Gastrocnemius medialis (tissue), 4 donors: Measurements from ENCODE around the gene EHD1. TPM values are rescaled to one million over a fixed set of nuclear protein-coding genes. Genes with fewer than 3 reads are reported as not detected.

Experiments
- ATAC-seq, 2 donors: fragments of 150-250 bp; one replicate each; pipeline ENCODE4 v1.9.1; 2016
- DNase-seq, 2 donors: peaks; one replicate each; pipeline ENCODE4 v3.0.0-alpha.2; 2019
- H3K27ac ChIP-seq, 4 donors: fragments of 200-600 bp; sonication (generic); 1 replicate in 1 of 4; 2 replicates in 3 of 4; pipeline ENCODE4 v1.5.1; 2016 to 2018; ENCODE audit warnings: mild to moderate bottlenecking in 2 of 4, moderate library complexity in 1 of 4
- H3K27me3 ChIP-seq, 3 donors: fragments of 200-600 bp; sonication (generic) in 2 of 3; 1 replicate in 1 of 3; 2 replicates in 2 of 3; pipeline versions ENCODE4 v1.5.1 to v1.6.0; 2016 to 2019; ENCODE audit warnings: mild to moderate bottlenecking in 1 of 3, moderate library complexity in 1 of 3
- H3K36me3 ChIP-seq, 2 donors: fragments of 200-600 bp; sonication (generic) in 1 of 2; one replicate each; pipeline ENCODE4 v1.5.1; 2017 to 2018
- H3K4me1 ChIP-seq, 2 donors: fragments of 200-600 bp; sonication (generic) in 1 of 2; one replicate each; pipeline ENCODE4 v1.5.1; 2016 to 2017; ENCODE audit warnings: mild to moderate bottlenecking in 2 of 2
- H3K4me3 ChIP-seq, 4 donors: fragments of 200-600 bp; sonication (generic) in 3 of 4; 1 replicate in 1 of 4; 2 replicates in 3 of 4; pipeline ENCODE4 v1.5.1; 2016 to 2019; ENCODE audit warnings: mild to moderate bottlenecking in 2 of 4
- H3K9me3 ChIP-seq, 3 donors: fragments of 200-600 bp; sonication (generic) in 2 of 3; 1 replicate in 1 of 3; 2 replicates in 2 of 3; pipeline ENCODE4 v1.5.1; 2016 to 2019
- POLR2A ChIP-seq, 2 donors: fragments of 450-650 bp; IDR thresholded peaks; one replicate each; pipeline ENCODE4 v1.6.1; 2017; ENCODE audit warnings: antibody characterized with exemption in 2 of 2, mild to moderate bottlenecking in 2 of 2, moderate library complexity in 2 of 2
- in situ Hi-C, 4 donors: fragments of 200-750 bp; cut with MboI; loops; one replicate each; pipeline versions ENCODE4 v1.15.0 to v1.8.0; 2017; ENCODE audit warnings: low sequenced_read_pairs in 4 of 4
- intact Hi-C: fragments of 100-400 bp; cut with DNase I; formaldehyde crosslinking; loops from one replicate; pipeline ENCODE4 v1.15.1; 2023; ENCODE audit warnings: low total_unique reads
- total RNA-seq, 4 donors: library from RNA; depleted of rRNA; stranded (reverse); fragments of >200 nt; gene quantifications; one replicate each; pipeline versions ENCODE4 v1.1.0 to v1.2.3, GENCODE V29; 2016
- TF ChIP-seq, protein P1 (sequence below), 5 experiments: fragments of 450-650 bp in 3 of 5; fragments of 200-600 bp in 2 of 5; sonication (generic) in 2 of 5; IDR thresholded peaks in 4 of 5; conservative IDR thresholded peaks in 1 of 5; 1 replicate in 4 of 5; 2 replicates in 1 of 5; pipeline ENCODE4 v1.5.1; 2016 to 2019; ENCODE audit warnings: antibody characterized with exemption in 5 of 5, mild to moderate bottlenecking in 3 of 5, moderate library complexity in 3 of 5

Gene EHD1
- total RNA-seq: 10 to 100 TPM; 24.8 to 46.2 (median 31.3) TPM

DNA sequence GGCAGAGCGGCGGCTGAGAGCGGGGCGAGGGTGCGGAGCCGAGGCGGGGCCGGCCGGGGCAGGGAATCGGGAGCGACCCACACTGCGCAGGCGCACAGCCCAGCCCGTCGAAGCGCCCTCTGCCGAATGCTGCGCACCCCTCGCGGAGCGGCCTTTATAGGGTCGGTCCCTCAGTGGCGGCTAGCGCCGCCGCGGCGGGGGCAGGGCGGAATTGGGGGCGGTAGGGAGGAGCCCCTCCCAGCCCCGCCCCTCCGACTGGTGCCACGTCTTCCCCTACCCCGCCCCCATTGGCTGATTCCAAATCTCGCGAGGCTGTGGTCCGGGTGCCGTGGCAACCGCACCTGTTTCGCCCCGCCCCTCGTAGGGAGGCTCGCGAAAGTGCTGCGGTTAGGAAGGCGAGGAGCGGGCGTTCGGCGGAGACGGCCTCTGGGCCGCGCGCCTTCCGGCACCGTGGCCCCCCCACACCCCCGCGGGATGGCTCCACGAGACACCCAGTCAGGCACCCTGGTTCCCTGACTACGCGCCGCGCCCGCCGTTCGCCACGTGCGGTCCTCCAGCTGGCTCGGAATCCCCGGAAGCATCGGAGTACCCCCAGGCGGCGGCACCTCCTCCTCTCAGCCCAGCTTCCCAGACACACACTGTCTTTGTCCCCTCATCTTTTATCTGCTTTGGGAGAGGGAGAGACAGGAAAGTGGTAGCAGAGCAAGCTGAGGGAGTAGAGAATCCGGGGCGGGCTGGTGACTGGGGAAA lies at the start of gene EHD1:
Gene EHD1 (minus strand): TSS at position 128 of the 750 bp plus-strand sequence. CDS start 157 bp downstream, outside the sequence.
- DNase-seq (peak; percentile 98 to 99), ATAC-seq (peak; percentile 72 to 84)
- Histone ChIP-seq H3K27ac (peak within 1 kb of the TSS; percentile 94 to 95 (median 94)), H3K27me3 (no peaks in the 10 kb centered on the region), H3K4me3 (peak within 1 kb of the TSS; percentile 71 to 82 (median 78)), H3K36me3 (no peaks in the 10 kb centered on the region), H3K4me1 (peaks cover 57 to 61% of the 10 kb centered on the region in 2 donors), H3K9me3 (no peaks in the 10 kb centered on the region)
- TF ChIP-seq POLR2A (IDR thresholded peaks at IDR 0.05): peak; percentile 98 to 100
- TF ChIP-seq, protein P1, sequence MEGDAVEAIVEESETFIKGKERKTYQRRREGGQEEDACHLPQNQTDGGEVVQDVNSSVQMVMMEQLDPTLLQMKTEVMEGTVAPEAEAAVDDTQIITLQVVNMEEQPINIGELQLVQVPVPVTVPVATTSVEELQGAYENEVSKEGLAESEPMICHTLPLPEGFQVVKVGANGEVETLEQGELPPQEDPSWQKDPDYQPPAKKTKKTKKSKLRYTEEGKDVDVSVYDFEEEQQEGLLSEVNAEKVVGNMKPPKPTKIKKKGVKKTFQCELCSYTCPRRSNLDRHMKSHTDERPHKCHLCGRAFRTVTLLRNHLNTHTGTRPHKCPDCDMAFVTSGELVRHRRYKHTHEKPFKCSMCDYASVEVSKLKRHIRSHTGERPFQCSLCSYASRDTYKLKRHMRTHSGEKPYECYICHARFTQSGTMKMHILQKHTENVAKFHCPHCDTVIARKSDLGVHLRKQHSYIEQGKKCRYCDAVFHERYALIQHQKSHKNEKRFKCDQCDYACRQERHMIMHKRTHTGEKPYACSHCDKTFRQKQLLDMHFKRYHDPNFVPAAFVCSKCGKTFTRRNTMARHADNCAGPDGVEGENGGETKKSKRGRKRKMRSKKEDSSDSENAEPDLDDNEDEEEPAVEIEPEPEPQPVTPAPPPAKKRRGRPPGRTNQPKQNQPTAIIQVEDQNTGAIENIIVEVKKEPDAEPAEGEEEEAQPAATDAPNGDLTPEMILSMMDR (IDR thresholded peaks at IDR 0.05 in 4 of 5, conservative IDR thresholded peaks at IDR 0.05 in 1 of 5): peak in 4 of 5 experiments; percentile 34 to 60 (median 36)
- in situ Hi-C loops: no loop called here
- intact Hi-C loops: loop anchor here (1.0 to 10.0 kb wide), 4 partner anchors 14 to 634 kb away; partner anchors contain the start of genes ATG2A, FKBP2 and PPP1R14B

DNA sequence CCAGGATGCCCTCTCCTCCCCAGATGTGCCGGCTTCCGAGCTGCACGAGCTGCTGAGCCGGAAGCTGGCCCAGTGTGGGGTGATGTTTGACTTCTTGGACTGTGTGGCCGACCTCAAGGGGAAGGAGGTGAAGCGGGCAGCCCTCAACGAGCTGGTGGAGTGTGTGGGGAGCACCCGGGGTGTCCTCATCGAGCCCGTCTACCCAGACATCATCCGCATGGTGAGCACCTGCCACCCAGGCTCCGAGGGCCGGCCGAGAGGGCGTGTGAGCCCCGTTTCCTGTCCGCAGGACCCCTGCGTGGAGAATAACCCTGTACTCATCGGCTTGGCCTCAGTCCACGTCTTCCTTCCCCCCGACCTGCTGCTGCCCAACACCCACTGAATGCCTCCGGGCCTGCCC lies 48.3 kb upstream of the EHD1 start:
- Histone ChIP-seq H3K27me3 (no peaks in the 10 kb centered on the region), H3K4me3 (no peak overlapping the region), H3K4me1 (peaks cover 21 to 24% of the 10 kb centered on the region in 2 donors), H3K27ac (no peak overlapping the region), H3K9me3 (no peaks in the 10 kb centered on the region), H3K36me3 (peaks cover 0 to 53% of the 10 kb centered on the region in 2 donors)
- in situ Hi-C loops (loop anchor here in 1 of 4 donors (10.0 kb wide), 1 partner anchor 98 kb away; the partner anchor contains the start of gene SNX15), intact Hi-C loops (no loop called here)
- ATAC-seq (no peak), DNase-seq (no peak)
- no peak for TF ChIP-seq POLR2A (IDR thresholded peaks at IDR 0.05)
- TF ChIP-seq, protein P1 (IDR thresholded peaks at IDR 0.05 in 4 of 5, conservative IDR thresholded peaks at IDR 0.05 in 1 of 5): no peak

DNA sequence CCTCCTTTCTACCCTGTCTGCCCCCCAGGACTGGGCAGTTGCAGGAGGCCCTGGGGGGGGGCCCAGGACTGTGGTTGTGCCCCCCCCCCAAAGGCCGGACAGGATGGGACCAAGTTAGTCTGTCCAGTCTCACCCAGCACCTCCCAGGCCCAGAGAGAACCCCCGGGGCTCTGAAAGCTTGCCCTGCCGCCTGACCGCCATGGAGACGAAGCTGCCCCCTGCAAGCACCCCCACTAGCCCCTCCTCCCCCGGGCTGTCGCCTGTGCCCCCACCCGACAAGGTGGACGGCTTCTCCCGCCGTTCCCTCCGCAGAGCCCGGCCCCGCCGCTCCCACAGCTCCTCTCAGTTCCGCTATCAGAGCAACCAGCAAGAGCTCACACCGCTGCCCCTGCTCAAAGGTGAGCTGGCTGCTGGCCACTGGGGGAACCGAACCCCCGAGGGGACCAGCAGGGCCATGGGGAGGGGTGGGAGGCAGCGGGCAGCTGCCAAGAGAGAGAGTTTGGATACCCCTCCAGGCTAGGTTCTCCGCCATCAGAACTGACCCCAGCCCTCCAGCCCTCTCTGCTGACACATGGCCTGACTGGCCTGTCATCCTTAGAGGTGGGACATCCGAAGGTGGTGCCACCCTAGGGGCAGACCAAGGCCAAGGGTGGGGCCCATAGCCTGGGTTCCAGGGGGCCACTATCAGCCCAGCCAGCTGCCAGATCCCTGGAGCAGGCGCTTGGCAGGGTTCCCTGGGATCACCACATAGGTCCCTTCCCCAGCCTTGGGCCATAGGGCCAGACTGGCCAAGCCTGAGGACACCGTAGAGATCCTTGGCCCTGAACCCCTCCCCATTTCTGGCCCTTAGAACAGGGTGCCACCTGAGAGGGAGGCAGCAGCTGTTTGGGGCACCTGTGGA lies 47.4 kb upstream of the EHD1 start:
- ATAC-seq: no peak
- no peaks in the 10 kb centered on the region for H3K27me3 ChIP-seq
- in situ Hi-C loops: loop anchor here in 1 of 4 donors (10.0 kb wide), 1 partner anchor 99 kb away; the partner anchor contains the start of gene SNX15
- no peaks in the 10 kb centered on the region for H3K9me3 ChIP-seq
- intact Hi-C loops: loop anchor here (2.0 kb wide), 2 partner anchors 71 kb away; partner anchors contain the start of gene BATF2
- peak overlapping the region in 3 of 4 donors; percentile 97 to 100 (median 99) for H3K27ac ChIP-seq
- peaks cover 21 to 24% of the 10 kb centered on the region in 2 donors for H3K4me1 ChIP-seq
- DNase-seq: no peak
- peaks cover 0 to 44% of the 10 kb centered on the region in 2 donors for H3K36me3 ChIP-seq
- TF ChIP-seq, protein P1 (IDR thresholded peaks at IDR 0.05 in 4 of 5, conservative IDR thresholded peaks at IDR 0.05 in 1 of 5): no peak
- no peak for TF ChIP-seq POLR2A (IDR thresholded peaks at IDR 0.05)
- H3K4me3 ChIP-seq: peak overlapping the region; percentile 80 to 100 (median 86)

DNA sequence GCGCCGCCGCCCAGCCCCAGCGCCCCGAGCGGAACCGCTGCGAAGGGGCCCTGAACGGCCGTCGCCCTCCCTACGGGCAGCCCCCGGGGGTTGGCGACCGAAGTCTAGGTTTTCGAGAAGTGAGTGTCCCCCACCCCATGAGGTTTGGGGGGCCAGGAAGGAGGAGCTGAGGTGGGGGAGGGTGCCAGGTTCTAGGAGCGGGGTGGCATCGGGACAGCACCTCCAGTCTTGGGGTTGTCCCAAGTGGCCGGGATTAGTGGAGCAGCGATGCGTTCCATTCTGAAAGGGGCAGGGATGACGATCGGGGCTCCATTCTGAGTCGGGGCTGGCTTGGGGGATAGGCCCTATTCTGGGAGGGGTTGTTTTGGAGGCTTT lies 46.5 kb upstream of the EHD1 start:
- Histone ChIP-seq H3K4me1 (peaks cover 21 to 24% of the 10 kb centered on the region in 2 donors), H3K36me3 (peaks cover 0 to 35% of the 10 kb centered on the region in 2 donors), H3K9me3 (no peaks in the 10 kb centered on the region), H3K4me3 (peak overlapping the region; percentile 80 to 100 (median 86)), H3K27ac (peak overlapping the region; percentile 97 to 100 (median 100)), H3K27me3 (no peaks in the 10 kb centered on the region)
- intact Hi-C loops: loop anchor here (1.0 to 2.0 kb wide), 3 partner anchors 70 to 102 kb away; partner anchors contain the start of genes BATF2 and SNX15
- no peak for TF ChIP-seq POLR2A (IDR thresholded peaks at IDR 0.05)
- TF ChIP-seq, protein P1 (IDR thresholded peaks at IDR 0.05 in 4 of 5, conservative IDR thresholded peaks at IDR 0.05 in 1 of 5): no peak
- no peak for ATAC-seq
- in situ Hi-C loops: loop anchor here in 1 of 4 donors (10.0 kb wide), 1 partner anchor 100 kb away; the partner anchor contains the start of gene SNX15
- no peak for DNase-seq
